HuH-7 (cell line): Measurements from ENCODE around the gene NUDT19.
A peak's percentile ranks its signal among the peaks of the same experiment; 100 is the strongest.
"Not testable (repeated sequence)": the region's sequence is repeated elsewhere in the genome, so short reads cannot be mapped to it uniquely, and the experiment has no call there.

Experiments used
- DNase-seq: peaks from one replicate; pipeline ENCODE4 v3.0.0; 2011; ENCODE audit warnings: low spot score

Gene NUDT19

DNA sequence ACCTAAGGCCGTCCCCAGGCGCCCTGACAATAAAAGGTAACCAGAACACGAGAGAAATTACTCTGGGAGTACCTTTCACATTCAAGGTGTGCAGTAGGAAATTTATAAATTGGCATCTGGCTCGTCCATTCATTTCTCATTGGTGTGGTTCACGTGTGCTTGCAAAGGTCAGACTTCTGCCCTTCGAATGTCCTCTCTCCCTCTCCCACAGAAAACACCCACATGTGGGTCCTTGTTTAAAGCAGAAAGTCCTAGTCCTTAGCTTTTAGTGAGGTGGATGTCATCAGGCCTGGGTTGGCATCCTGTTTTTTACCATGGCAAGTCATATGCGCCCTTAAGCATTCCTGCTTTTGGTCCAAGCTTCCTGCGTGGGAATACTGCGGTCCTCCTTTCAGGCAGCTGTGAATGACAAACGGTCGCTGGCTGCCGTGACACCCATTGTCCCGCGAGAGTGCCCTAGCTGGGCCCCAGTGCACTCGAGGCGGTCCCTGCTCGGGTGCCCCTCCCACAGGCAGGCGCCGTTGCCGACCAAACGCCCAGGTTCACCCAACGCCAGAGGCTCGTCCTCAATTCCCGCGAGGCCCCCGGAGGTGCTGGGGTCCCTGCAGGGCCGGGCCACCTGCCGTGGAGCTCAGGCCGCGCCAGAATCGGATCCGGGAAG lies at the start of gene NUDT19:
NUDT19 (plus strand) TSS at position 531 of the 661 bp plus-strand sequence. CDS start 140 bp downstream, outside the sequence.
- DNase-seq = peak; percentile 91

DNA sequence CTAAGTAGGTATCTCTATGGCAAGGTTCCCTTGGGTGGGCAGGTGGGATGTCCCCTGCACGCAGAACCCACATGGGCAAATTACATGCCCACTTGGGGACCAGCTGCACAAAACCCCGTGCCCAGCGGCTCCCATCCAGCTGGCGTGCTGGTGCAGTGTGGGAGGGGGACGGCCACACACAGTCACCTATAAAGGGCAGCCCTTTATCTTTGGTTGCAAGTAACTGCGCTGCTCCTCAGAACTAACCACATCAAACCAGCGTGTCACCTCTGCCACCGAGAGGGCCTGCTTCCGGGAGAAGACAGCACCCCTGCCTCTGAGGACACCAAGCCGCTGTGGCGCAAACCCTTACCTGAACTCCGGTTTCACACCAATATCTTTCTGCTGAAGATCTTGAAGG lies 48.9 kb upstream of the NUDT19 start:
- no peak for DNase-seq

DNA sequence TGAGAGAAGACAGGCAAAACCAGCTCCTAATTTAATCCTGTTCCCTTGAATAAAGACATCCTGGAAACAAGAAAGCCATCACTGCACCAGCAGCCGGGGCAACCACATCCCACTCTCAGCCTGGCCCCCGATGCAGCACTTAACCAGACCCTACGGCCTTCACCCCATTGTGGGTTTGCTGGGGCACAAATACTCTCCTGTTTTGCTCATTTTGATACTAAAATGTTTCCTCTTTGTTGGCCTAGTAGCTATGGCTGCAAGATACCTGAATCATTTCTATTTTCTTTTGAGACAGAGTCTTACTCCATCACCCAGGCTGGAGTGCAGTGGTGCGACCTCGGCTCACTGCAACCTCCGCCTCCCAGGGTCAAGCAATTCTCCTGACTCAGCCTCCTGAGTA lies 45.1 kb upstream of the NUDT19 start:
- DNase-seq = no peak

DNA sequence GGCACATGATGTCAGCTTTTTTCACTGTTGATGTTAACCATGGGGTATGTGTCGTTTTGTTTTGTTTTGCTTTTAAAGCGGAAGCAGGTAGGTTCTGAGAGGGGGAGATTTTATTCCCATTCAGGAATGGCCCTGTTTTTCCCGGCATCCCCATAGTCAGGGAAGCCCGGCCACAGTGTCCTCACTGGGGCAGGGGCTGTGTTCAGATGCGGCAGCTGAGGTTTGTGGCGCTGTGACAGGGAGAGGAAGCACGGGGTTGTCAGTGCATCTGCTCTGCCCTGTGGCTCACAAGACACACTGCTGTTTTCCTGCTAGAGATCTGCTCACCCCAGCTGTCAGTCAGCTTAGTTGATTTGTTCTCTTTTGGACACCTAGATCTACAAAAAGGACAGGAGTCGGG lies 44.3 kb upstream of the NUDT19 start:
- no peak for DNase-seq

DNA sequence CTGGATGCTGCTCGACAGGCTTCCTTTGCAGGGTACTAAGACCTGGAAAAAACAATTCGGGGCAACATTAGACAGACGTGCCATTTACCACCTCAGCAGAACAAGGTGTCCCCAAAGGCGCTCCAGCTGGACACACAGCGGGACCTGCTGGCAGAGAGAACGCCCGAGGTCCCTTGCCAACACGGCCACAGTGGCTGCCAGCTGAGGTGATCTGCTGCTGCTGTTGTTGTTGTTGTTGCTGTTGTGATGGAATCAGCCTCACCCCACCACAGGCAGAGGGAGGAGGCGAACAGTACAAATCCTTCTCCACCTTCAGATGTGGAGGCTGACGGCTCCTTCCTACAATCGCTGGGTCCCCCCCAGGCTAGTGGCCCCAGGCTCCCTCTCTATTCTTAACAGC lies 41.9 kb upstream of the NUDT19 start:
- DNase-seq = no peak

DNA sequence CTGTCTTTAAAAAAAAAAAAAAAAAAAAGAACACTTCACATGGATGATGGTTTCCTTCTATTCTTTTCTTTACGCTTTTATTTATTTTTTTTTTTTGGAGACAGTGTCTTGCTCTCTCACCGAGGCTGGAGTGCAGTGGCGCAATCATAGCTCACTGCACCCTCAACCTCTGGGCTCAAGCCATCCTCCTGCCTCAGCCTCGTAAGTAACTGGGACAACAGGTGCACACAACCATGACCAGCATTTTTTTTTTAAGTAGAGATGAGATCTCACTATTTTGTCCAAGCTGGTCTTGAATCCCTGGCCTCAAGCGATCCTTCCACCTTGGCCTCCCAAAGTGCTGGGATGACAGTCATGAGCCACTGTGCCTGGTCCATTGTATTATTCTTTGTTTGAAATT lies 41.0 kb upstream of the NUDT19 start:
- no peak for DNase-seq

DNA sequence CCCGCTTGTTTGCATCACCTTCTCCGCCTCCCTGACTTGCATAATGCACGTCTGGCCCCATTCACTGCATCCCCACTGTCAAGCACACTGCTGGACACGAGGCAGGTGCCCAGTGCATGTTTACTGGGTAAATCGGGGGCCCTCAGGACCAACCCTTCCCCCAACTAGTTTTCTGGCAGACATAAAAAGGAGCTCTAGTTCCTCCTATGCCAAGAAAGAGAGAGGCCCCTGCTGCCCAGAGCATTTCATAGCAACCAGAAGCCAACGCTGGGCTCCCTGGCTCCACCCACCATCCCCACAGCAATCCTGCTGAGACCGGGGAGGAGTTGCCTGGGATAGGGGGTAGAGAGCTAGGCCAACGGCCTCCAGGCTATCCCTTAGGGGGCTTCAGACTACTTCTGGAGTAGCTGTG lies 39.9 kb upstream of the NUDT19 start:
- peak; percentile 51 for DNase-seq

DNA sequence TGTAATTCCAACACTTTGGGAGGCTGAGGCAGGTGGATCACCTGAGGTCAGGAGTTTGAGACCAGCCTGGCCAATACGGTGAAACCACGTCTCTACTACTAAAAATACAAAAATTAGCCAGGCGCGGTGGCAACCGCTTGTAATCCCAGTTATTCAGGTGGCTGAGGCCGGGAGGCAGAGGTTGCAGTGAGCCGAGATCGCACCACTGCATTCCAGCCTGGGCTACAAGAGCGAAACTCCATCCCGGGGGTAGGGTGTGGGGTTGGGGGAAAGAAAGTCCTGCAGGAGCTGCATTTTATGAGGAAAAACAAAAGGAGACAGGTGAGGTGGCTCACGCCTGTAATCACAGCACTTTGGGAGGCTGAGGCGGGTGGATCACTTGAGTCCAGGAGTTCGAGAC lies 39.3 kb upstream of the NUDT19 start:
- not testable (repeated sequence) for DNase-seq

DNA sequence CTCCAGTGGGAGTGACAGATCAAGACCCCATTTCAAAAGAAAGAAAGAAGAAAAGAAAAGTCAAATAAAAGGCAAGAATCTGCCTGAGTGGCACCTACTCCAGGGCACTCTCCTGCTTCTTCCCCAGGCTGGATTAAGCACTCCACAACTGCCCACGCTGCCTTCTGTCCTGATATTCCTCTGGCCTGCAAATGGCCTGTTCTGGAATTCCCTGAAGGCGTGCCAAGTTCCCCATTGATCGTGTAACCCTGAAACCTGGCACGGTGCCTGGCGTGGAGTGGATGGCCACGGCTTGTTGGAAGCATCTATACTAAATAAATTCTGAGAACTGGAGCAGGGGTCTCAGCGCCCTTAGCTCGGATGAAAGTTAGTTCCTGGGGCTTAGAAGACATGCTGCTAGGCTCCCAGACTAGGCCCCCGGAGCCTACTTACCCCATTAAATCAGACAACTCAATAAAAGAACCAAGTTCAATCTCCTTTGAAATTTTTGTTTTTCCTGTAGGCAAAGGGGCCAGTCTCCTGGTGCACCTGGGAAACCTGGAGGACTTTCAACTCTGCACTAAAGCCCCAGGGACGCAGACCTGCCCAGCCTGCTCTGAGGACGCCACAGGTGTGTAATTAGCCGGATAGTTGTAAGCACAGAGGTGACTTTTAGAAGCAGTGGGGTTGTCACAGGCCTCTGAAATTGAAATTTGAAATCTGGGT lies 38.6 kb upstream of the NUDT19 start:
- DNase-seq = no peak

DNA sequence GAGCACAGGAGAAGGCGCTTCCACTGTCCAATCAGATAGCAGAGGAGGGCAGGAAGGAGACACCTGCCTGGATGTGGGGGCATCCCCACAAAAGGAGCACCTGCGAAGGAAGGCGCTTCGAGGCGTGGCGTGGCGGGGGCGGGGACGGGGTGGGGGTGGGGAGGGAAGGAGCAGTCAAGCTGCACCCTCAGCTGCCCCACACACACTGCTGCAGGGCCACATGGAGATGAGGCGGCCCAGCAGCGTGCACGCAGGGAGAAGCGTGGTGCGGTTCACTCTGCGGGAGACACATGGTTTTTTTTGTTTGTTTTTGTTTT lies 38.1 kb upstream of the NUDT19 start:
- DNase-seq = no peak

DNA sequence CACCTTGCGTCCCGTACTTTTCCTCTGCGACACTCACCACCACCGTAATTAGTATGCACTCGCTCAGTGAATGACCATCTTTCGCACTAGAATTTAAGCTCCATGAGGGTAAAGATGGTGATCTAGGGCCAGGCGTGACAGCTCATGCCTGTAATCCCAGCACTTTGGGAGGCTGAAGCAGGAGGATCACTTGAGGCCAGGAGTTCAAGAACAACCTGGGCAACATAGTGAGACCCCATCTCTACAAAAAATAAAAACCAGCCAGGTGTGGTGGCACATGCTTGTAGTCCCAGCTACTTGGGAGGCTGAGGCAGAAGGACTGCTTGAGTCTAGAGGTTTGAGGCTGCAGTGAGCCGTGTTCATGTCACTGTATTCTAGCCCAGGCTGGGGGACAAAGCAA lies 35.2 kb upstream of the NUDT19 start:
- DNase-seq = not testable (repeated sequence)

DNA sequence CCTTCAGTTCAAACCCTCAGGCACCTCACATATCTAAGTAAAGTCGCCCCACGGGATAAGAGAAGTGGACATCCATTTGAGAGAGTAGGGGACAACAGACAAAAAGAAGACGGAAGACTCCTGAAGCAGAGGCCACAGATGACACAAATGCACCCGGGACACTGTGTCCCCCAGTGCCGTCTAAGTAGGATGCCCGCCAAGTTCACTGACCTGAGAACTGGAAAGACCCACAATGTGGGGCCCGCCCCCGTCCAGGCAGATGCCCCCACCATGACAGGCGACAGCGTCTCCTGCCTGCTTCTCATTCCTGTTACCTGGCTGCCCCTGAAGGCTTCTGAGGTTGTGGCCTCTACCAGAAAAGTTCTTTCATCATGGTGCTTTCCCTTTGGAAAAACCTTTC lies 33.5 kb upstream of the NUDT19 start:
- DNase-seq = no peak

DNA sequence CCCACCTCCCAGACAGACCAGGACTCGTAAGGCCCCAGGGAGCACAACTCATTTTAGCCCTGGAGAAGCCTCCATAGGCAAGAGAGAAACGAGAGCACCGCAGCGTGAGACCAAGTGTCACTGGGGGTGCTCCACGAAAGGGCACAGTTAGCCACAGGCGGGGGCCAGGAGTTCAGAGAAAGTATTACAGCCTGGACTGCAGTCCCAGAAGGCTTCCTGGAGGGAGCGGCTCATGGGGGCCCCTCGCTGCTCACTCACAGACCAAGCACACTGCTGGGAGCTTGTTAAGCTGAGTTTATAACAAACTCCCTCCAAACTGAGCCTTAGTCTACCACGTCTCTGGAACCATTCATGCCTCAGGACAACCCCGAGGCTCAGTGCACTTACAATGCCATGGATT lies 33.1 kb upstream of the NUDT19 start:
- DNase-seq = no peak

DNA sequence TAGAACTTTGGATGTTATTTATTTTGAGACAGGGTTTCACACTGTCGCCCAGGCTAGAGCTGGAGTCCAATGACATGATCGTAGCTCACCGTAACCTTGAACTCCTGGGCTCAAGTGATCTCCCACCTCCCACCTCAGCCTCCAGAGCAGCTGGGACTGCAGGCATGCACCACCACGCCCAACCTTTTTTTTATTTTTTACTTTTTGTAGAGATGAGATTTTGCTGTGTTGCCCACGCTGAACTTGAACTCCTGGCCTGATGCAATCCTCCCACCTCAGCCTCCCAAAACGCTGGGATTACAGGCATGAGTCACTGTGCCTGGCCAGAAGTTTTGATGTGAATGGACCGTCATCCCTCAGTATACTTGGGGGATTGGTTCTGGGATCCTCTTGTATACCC lies 30.3 kb upstream of the NUDT19 start:
- no peak for DNase-seq

DNA sequence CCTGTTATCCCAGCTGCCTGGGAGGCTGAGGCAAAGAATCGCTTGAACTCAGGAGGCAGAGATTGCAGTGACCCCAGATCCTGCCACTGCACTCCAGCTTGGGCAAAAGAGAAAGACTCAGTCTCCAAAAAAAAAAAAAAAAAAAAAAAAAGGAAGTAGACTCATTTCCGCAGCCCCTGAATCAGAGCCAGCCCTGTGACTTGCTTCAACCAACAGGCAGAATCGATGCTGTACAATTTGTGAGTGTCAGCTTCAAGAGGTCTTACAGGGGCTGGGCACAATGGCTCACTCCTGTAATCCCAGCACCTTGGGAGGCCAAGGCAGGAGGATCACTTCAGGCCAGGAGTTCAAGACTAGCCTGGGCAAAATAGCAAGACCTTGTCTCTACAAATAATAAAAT lies 29.4 kb upstream of the NUDT19 start:
- no peak for DNase-seq

DNA sequence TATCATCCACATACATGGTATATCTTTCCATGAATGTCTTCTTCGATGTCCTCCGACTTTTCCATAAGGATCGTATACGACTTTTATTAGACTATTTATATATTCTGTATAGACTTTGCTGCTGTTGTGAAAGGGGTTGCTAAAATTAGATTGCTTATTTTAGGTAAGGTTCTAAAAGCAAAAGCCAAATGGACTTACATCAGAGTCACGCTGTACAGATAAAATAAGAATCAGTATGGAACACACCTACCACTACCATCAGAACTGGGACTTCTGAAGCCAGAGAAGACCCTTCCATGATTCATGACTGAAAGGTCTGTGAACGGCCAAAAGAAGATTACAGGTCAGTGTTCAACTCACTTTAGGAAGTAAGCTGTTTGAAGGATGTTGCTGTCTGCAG lies 25.5 kb upstream of the NUDT19 start:
- no peak for DNase-seq

DNA sequence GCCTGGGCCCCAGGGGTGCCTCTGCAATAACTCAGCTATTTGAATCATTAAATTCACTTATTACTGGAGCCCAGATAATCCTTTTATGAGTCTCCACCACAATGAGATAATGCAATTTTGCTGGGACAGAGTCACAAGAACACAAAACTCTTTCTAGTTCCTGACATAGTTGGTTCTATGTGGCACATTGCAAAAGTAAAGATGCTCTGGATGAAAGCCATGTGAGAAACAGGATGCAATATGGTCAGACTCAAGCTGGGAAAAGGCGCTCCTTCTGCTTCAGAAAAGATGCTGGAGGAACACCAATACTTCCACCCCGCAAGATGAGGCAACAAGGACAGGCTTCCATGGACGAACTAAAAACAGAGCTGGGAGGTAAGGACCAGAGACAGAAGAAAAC lies 22.3 kb upstream of the NUDT19 start:
- no peak for DNase-seq

DNA sequence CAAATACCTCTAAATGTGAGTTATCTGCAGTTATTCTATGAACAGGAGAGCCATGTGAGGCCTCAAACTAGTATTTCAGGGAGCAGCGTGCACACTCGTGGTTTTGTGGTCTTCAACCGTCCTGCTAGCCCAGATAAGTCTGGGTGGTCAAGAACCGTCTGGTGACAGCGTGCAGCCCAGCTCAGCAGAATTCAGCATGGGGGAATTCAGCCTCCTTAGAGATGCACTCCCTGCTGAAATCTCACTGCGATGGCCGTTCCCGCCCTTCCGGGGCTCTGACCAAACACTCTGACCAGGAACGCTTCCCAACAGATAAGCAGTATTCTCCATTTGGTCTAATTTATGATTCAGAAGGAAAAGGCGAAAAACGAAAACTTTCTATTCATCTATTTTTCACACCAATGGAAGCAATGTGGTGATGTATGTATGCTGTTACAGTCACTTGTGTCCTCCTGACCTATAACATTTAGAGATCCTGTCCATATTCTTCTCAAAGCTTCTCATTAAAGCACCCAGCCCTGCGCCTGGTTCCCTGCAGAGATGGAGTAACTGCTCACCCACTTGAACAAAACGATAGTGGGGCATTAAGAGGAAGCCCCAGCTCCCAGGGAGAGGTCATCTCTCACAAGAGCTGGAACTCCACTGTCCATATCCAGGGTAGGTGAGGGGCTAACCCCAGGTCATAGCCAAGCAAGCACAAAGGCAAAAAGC lies 19.6 kb upstream of the NUDT19 start:
- DNase-seq = no peak

DNA sequence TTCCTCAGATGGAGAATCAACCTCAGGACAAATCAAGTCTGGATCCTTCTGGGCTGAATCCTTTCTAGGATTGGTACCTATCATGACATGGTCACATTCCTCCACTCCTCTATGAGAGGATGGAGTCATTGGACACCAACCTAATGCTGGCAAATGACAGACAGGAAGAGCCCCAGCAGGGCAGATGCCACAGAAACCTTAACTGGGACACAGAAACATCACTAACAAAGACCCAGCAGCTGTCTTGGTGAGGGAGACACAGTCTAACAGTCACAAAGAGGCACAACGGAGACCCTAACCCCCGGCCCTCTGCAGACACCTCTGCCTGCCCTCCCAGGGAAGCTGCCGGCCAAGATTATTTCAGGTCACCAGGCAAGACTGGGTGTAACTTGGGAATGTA lies 18.8 kb upstream of the NUDT19 start:
- no peak for DNase-seq

DNA sequence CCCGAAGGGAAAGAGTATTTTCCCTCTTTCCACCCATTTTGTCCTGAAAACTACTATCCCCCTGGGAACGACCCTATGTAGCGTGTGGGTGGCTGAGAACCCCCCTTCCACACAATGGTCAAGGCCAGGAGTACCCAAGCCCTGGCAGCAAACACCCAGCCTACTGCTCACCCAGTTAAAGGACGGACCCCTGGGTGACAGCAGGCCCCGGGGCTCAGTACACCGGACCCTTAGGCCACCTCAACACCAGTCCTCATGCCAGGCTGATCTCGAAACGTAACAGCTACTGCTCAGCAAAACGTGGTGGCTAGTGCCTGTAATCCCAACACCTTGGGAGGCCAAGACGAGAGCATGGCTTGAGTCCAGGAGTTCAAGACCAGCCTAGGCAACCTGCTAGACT lies 18.0 kb upstream of the NUDT19 start:
- DNase-seq = no peak

DNA sequence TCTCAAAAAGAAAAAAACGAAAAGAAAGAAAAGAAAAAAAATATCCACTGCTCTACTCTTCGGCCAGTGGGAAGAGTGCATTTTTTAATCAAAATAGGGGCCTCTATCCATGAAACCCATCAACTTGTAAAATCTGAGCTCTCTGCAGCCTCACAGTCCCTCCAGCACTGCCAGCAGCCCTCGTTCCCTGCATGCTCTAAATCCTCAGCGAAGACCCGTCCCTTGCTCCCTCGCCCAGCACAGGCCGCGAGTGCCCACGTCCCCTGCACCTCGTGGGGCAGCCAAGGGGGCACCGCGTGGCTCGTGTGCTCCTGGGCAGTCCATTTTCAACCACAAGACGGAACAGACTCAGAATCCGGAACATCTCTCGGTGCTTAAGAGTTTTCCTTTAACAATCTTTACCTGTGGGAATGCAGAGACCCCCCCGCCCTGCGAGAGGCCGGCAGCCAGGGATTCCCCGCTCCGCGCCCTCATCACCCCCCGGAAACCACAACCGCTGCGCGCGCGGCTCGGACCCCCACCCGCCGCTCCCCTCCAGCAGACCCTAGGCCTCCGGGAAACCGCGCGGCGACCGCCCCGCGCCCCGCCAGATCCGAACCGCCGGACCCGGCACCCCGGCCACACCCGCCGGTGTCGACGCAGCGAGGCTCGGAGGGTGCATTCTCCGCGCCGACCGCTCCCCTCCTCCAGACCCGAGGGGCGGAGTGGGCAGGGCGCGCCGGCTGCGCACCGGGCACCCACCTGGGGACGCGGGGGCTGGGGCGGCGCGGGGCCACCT lies 17.3 kb upstream of the NUDT19 start:
- no peak for DNase-seq

DNA sequence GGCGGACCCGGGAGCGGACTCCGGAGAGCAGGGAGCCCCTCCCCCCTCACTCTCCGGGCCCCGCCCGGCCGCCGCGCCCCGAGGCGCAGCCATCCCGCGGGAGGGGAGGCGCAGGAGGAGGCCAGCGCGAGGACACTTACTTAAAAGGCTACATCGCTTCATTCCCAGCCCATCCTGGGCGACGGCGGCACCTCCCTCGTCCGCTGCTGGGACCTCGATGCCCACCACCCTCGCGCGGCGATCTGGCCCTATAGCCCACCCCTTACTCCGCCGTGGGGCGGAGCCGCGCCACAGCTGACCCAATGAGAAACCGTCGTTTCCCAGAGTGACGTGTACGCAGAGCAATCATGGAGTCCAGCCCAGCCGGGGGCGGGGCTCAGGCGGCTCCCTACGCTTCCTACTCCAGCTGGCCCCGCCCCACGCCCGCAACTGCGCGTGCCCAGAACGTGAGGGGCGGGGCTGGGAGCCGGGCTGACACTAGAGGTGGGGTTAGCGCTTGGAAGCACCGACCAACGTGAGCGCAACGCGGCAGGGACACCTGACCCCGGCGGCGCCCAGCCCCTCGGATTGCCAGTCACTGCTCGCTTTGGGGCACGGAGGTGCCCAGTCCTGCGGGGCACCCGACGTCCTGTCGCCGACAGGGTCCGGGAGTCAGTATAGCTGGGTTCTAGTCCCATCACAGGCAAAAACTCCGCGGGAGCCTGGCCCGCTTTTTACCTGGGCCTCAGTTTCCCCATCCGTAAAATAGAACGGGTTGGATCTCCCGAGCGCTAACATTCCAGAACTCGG lies 16.5 kb upstream of the NUDT19 start, which contains the start of gene ANKRD27:
ANKRD27 (minus strand) TSS at position 250 of the 789 bp plus-strand sequence. CDS start 16,165 bp downstream, outside the sequence.
- peak; percentile 99 for DNase-seq
